Fibroblast of pulmonary artery (primary cell): ENCODE results near the gene ULK3.

Experiments used
- DNase-seq: peaks from one replicate; pipeline ENCODE4 v3.0.0-alpha.2; 2010; ENCODE audit warnings: low read depth
- H3K4me3 ChIP-seq: replicated peaks from 2 replicates; pipeline ENCODE4 v1.5.1; 2011; ENCODE audit warnings: low read depth, mild to moderate bottlenecking, control low read depth, low read length, moderate library complexity
- CTCF ChIP-seq: IDR thresholded peaks from 2 replicates; pipeline ENCODE4 v1.5.1; 2011; ENCODE audit warnings: mild to moderate bottlenecking, control low read depth, low read length, inconsistent platforms; ENCODE audit errors: missing control alignments

The ULK3 gene

GRCh38 chr15:74867466-74868038 lies 24.6 kb upstream of the ULK3 start:
- no peak for DNase-seq
- no peak for TF ChIP-seq CTCF
- H3K4me3 ChIP-seq, result no peak overlapping the region

- no peak for TF ChIP-seq CTCF
- peak; percentile 57 for DNase-seq
- H3K4me3 ChIP-seq, result no peak overlapping the region
Measured at GRCh38 chr15:74866090-74866489, 23.1 kb upstream of the ULK3 start.

- no peak overlapping the region for H3K4me3 ChIP-seq
- TF ChIP-seq CTCF, result no peak
- DNase-seq, result no peak
Measured at GRCh38 chr15:74865316-74865715, 22.4 kb upstream of the ULK3 start.

GRCh38 chr15:74864296-74864695 lies 21.3 kb upstream of the ULK3 start:
- no peak for DNase-seq
- H3K4me3 ChIP-seq, result no peak overlapping the region
- no peak for TF ChIP-seq CTCF

- no peak overlapping the region for H3K4me3 ChIP-seq
Measured at GRCh38 chr15:74863239-74864056, 20.5 kb upstream of the ULK3 start.

GRCh38 chr15:74858369-74858740 lies 15.4 kb upstream of the ULK3 start:
- no peak overlapping the region for H3K4me3 ChIP-seq
- TF ChIP-seq CTCF, result no peak
- no peak for DNase-seq

More at GRCh38 chr15:74863239-74864056, 20.5 kb upstream of the ULK3 start:
- TF ChIP-seq CTCF, result no peak
- DNase-seq, result peak; percentile 8
